Right kidney (tissue), 1 donor: ENCODE measurements around the gene NBEA.

ENCODE experiments used
- DNase-seq: peaks from one replicate; pipeline ENCODE4 v3.0.0-alpha.2; 2016

The NBEA gene

GRCh38 chr13:35687336-35687735 is 745.3 kb downstream of the NBEA start:
- no peak for DNase-seq

DNA sequence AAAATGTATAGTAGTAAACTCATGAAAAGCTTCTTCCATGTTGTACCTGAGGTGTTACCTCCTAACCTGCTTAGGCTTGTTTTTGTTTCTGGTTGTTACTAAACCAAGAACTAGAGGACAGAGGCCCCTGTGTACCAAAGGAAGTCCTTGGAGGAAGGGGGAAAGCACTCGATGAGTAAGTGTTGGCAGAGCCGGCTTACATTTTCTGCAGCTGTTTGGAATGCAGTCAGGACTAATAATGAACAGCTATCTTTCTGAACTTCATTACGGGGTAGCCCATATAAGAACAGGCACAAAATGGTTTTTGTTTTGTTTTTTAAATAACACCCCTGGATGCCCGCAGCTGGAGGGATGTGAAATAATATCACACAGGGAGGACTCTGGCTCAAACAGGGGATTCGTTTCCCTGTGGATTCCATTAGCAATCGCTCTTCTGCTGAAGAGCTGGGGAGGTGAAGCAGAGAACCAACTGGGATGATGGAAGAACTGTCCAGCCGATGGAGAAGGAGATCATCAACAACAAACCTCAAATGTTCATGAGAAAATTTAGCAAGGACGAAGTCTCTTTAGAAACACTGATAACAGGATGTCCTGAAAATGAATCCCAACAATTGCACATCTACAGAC is 748.6 kb downstream of the NBEA start:
- no peak for DNase-seq

DNA sequence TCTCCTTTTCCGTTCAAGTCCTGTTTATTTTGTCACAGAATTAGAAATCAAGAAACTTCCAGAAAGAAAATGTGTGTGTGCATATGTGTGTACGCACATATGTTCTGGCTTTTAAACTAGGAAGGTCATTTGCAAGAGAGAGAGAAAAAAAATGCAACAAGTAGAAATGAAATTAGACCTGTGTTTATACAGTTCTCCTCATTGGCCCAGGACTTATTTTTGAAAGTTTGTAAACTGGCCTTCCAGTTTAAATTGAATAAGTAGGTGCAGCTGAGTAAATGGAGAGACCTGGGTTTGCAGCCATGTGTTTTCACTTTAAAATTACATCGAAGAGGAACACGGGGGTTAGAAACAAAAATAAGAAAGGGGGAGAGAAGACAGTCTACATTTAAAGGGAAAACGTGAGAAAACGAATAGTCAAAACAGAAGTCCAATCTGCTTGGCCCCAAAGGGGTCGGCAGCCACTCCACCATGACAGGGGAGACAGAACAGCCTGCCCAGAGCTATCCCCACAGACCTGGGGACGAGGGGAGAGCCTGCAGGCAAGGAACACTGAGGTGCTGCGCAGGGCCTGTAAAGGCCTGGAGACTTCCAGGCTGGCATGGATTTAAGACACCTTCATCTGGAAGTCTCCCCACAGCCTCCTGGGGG is 751.2 kb downstream of the NBEA start:
- DNase-seq, result no peak

GRCh38 chr13:35694031-35694430 is 752.0 kb downstream of the NBEA start:
- DNase-seq, result no peak

DNA sequence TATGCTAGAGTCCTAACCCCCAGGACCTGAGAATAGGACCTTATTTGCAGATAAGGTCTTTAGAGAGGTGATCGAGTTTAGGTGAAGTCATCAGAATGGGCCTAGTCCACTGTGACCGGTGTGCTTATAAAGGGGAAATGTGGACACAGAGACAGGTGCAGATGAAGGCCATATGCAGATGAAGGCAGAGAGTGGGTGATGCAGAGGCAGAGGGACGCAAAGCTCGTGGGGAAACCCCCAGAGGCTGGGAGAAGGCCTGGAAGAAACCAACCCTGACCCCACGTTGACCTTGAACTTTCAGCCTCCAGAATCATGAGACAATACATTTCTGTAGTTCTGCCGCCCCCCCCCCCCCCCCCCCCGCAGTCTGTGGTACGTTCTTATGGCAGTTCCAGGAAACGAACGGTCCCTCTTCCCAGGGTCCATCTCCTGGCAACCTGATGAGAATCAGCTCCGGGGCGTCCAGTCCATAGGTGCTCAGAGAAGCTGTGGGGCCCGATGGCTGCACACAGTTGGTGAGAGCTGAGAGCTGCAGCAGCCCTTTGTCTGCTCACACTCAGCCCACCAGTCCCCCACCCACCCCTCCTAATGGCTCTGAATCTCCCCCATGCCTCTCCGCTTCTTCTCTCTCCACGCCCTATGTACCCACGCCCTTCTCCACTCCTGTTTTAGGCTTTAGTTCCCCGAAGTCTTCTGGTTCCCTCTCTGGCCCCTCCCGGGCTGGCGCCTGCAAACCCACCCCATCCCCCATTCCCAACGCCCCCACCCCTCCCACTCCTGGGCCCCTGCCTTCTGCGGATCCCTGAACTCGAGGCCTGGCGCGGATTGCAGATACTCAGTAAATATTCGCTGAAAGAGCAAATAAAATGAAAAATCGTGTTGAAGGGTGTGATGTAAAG is 752.7 kb downstream of the NBEA start:
- DNase-seq, result no peak

DNA sequence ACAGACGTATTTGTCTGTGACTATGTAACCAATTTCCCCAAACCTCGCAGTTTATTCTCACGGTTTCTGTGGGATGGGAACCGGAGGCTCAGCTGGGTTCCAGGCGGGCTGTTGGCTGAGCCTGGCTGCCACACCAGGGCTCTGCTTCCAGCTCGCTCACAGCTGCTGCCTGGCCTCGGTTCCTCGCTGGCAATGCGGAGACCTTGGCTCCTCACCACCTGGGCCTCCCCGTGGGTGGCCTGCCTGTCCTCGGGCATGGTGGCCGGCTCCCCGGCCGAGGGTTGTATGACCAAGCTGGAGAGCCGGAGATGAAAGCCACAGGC is 753.3 kb downstream of the NBEA start:
- DNase-seq, result no peak

- DNase-seq, result no peak
Observed at GRCh38 chr13:35697186-35697730, 755.2 kb downstream of the NBEA start.

DNA sequence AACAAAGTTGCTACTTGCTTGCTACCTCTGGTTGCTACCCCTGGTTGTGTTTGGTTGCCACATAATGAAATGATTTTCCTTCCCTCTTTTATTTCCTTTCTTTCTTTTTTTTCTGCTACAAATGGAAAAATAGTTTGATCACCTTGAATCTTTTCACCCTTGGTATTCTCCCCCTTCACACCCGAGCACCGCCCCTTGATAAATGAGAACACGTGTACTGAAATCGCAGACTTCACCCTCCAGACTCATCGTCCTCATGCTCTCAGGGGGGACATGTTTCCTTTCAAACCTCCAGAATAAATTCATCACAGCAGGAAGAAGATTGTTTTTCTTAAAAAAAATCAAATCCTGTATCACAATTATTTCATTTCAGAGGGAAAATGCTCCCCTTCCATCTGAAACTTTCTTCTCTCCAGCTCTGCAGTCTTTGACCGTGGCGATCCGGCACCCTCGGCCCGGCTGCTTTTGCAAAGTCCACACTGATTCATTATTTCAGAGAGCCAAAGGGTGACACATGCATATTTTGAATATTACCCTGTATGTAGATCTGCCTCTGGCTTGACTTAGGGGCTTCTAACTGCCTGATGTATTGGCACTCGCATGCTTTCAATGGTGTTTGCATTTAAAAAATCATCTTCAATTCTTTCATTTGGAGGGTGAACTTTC is 757.0 kb downstream of the NBEA start:
- no peak for DNase-seq

- no peak for DNase-seq
Observed at GRCh38 chr13:35699825-35700510, 757.9 kb downstream of the NBEA start.

DNA sequence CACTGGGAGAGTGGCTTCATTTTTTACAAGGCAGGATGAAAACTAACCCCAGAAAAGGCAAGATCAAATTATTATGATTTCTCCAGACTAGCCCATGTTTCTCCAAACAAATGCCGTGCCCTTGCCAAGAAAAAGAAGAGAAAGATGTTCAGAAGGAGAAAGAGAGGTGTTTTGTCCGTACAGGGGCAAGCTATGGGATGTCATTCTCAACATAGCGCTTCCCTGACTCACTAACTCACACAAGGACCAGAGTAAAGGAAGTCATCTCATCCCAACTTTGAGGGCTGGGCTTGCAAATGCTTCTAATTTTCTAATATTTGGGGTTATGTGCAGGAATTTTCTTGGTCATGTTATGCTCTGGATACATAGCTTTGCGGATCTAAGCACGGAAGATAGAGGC is 758.6 kb downstream of the NBEA start:
- DNase-seq, result no peak

DNA sequence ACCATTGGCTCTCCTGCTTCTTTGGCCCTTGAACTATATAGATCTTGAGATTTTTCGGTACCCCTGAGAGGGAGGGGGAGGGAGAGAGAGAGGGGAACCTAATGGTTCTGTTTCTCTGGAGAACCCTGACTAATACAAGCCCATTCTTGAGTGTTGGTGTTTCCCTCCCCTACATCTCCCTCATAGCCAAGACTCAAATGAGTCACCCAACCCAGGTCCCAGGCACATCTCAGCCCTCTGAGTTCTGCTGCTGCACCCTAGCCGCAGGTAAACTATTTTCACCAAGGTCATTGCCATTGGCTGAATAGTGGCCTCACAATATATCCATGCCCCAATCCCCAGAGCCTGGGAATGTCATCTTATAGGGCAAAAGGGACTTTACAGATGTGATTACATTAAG is 760.2 kb downstream of the NBEA start:
- no peak for DNase-seq

- DNase-seq, result no peak
Observed at GRCh38 chr13:35703061-35703460, 761.0 kb downstream of the NBEA start.

DNA sequence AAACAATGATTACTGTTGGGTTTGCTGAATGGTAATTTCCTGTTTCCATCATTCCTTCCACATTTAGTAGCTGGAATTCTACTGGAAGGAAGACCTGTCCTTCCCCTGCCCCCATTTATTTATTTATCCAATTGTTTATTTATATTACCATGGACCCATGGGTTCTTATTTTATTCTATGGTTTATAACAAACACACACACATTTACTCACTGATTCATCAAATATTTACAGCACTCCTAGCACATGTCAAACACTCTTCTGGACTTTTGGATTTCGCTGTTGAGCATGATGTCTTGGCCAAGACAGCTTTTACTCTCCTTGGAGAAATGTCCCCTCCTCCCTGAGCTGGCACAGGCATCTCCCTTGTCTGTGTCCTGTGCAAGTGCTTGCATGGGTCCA is 762.3 kb downstream of the NBEA start:
- DNase-seq, result no peak

DNA sequence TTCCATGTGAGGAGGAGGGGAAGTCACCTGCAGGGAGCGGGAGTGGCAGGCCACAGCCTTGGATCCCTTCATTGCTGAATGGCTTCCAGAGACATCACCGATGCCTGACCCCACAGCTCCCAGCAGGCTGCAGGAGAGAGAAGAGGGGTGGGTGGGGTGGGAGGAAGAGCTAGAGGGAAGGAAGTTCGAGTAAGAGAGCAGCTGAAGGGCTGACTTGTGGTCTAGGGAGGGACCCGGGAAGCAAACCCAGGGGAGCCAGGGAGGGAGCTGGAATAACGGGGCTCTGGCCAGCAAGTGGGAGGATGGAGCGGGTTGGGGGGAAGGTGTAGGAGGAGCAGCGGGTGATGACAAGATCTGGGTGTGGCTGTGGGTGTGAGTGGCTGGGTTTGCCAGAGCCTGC is 764.2 kb downstream of the NBEA start:
- DNase-seq, result no peak

- no peak for DNase-seq
Observed at GRCh38 chr13:35706721-35707120, 764.7 kb downstream of the NBEA start.

DNA sequence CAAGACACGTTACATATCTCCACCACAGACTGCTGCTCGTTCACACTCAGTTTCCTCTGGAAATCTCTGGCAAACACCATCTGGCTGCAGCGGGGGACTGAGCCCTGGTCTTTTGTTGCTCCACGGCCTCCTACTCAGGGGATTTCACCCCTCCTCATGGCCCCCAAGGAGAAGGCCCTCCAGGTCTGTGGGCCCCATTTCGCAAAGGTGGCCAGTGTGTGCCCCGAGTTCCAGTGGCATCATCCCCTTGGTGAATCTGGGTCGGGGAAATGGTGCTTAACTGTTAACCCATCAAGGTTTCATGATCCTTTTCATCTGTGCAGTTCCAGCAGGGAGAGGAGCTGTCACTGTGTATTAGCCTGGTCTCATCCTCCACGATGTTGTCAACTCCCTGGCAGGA is 769.8 kb downstream of the NBEA start:
- DNase-seq, result no peak

DNA sequence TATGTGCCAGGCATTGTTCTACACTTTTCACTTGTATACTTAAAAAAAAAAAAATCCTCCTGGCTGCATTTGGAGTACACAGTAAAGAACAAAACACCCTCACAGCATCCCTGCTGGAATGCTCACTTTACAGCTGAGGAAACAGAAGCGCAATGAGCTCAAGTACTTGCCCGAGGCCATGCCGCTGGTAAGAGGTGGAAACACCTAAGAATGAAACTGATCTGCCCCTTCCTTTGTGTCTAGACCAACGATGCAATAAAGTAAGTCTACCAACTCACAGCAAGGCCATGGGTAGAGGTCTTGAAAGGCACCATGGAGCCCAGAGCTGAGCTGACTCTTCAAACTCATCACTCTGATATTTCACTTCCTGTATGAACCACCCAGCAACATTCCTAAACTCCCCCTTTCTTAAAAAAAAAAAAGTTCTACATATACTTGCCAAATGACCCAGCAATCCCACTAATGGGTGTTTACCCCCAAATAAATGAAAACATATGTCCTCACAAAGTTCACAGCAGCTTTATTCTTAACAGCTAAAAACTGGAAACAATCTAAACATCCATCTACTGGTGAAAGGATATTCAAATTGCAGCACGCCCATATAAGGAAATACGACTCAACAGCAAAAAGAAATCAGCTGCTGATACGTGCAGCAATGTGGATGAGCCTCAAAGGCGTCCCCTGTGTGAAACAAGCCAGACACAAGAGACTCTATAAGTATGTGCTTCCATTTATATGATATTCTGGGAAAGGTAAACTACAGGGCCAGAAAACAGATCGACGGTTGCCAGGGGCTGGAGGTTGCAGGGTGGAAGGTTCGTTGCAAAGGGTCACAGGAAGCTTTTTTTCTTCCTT is 771.1 kb downstream of the NBEA start:
- DNase-seq, result no peak

DNA sequence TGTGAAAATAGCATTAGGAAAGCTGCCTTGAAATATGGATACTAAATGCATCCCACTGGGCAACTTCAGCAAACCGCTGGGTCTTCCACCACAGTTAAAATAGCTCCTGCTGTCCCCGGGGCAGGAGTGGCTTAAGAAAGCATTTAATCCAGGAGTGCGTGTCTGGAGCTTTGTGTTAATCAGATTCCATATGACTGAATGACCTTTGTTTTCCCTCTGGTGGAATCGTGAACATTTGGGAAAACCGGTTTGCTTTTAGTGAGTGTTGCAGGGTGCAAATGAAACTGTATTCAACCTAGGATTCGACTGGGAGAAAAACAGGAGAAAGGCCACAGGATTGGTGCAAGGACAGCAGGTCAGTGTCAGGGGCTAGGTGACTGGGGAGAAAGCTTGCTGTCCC is 772.1 kb downstream of the NBEA start:
- no peak for DNase-seq

GRCh38 chr13:35714588-35715377 is 772.7 kb downstream of the NBEA start:
- DNase-seq, result no peak

- no peak for DNase-seq
Observed at GRCh38 chr13:35716186-35716585, 774.1 kb downstream of the NBEA start.
